NCI-H345 treated with DMSO at 0.1 percent for 48 hours (cell line): ENCODE data around the gene ATXN1.
"Not testable (repeated sequence)": the region's sequence is repeated elsewhere in the genome, so short reads cannot be mapped to it uniquely, and the experiment has no call there.

ENCODE experiments used
- DNase-seq: peaks from one replicate; lab custom pipeline; 2025; ENCODE audit not compliant: unreplicated experiment; lab: John Stamatoyannopoulos, UW

ATXN1 gene

DNA sequence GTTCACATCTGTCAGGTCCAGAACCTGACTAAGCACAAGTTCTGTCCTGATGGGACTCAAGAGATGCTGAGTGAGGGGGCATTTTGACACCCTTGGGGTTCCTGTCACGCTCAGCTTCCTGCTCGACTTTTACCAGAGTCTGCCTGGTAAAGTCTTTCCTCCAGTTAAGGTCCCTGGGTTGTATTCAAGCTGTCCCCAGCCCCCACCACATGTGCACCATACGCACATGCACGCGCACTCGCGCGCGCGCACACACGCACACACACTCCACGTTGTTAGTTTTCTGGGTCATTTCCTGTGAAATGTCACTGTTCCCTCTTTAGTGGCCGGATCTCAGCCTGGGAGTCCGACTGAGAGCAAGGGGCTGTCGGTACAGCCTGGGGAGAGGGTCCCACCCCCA lies 356.8 kb downstream of the ATXN1 start:
- no peak for DNase-seq

DNA sequence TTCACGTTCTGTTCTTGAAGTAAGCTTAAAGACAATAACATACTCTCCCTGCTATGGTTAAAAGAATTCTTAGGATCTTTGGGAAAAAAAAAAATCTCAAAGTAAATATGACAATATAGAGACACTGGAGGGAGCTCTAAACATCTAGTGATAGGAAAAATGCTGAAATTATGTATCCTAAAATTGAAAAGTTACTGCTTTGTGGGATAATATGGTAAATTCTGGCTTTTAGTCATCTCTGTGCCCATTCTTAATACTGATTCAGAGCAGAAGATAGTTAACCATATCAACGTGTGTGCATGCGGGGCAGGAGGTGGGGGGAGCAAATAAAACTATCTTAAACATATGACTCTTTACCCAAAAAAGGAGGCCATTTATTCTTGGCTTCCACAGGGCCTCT lies 357.4 kb downstream of the ATXN1 start:
- no peak for DNase-seq

- no peak for DNase-seq
Observed at GRCh38 chr6:16402581-16402900, 358.7 kb downstream of the ATXN1 start.

- no peak for DNase-seq
Observed at GRCh38 chr6:16400248-16400760, 361.0 kb downstream of the ATXN1 start.

DNA sequence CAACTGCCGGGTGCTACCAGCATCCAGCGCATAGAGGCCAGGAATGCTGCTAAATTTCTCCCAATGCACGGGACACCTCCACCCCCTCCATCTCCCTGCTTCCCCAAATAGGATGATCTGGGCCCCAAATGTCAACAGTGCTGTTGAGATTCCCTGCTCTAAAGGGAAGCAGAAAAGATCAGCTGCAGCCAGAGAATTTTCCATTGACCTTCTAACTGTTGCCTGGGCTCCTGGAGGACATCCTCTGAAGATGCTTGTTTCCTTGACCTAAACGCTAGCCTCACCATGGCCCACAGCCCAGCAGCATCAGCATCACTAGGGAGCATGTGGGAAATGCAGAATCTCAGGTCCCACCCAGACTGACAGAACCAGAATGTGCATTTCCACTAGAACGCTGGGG lies 361.6 kb downstream of the ATXN1 start:
- no peak for DNase-seq

DNA sequence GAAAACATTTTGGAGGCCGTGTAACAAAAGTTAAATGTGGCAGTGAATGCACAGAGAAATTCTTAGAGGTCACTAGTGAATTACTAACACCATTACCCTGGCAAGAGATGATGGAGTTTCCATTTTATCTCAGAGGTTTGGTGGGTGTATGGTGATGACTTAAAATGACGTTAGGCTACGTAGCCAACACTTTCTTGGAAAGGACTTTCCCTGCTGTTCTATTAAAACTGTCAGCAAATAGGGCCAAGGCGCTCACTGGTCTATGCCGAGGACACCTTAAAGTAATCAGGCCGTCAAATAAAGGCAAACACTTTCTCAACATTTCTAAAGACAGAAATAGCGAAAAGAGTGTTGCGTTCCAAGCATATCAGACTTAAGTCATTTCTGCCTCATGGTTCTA lies 362.1 kb downstream of the ATXN1 start:
- DNase-seq = no peak

GRCh38 chr6:16398587-16398986 lies 362.7 kb downstream of the ATXN1 start:
- DNase-seq = no peak

GRCh38 chr6:16397623-16398022 lies 363.6 kb downstream of the ATXN1 start:
- no peak for DNase-seq

GRCh38 chr6:16396497-16397319 lies 364.6 kb downstream of the ATXN1 start:
- DNase-seq = no peak

GRCh38 chr6:16394632-16395031 lies 366.6 kb downstream of the ATXN1 start:
- DNase-seq = no peak

- DNase-seq = no peak
Observed at GRCh38 chr6:16393326-16393725, 367.9 kb downstream of the ATXN1 start.

DNA sequence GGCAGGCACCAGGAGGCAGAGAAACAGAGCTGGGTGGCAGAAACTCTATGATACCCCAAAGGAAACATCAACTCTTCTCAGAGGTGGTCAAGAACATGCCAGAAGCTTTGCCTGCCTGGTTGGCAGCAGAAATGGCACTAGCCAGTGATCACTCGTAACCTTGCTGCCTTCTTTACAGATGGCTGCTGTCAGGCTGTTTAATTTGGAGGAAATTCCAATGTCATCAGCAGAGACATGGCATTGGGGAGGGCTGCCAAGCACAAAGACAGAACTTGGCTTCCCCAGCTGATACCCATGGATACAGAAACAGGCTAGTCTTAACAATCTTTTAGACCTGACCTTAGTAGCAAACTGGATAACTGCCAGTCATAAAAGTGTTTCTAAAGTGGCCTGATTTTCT lies 369.2 kb downstream of the ATXN1 start:
- DNase-seq = no peak

GRCh38 chr6:16391451-16391912 lies 369.8 kb downstream of the ATXN1 start:
- DNase-seq = no peak

DNA sequence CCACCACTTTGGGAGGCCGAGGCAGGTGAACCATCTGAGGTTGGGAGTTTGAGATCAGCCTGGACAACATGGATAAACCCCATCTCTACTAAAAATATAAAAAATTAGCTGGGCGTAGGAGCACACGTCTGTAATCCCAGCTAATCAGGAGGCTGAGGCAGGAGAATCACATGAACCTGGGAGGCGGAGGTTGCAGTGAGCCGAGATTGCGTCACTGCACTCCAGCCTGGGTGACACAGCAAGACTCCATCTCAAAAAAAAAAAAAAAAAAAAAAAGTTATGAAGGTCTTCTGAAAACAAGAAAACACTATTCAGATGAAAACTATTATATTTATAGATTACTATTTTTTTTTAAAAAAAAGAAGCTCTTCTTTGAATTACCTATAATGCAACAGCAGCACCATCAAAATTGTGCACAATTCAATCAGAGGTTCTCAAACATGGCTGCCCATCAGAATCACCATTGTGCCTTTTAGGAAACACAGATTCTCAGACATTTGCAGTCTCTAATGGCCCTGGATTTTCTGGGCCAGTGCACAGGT lies 370.3 kb downstream of the ATXN1 start:
- not testable (repeated sequence) for DNase-seq

DNA sequence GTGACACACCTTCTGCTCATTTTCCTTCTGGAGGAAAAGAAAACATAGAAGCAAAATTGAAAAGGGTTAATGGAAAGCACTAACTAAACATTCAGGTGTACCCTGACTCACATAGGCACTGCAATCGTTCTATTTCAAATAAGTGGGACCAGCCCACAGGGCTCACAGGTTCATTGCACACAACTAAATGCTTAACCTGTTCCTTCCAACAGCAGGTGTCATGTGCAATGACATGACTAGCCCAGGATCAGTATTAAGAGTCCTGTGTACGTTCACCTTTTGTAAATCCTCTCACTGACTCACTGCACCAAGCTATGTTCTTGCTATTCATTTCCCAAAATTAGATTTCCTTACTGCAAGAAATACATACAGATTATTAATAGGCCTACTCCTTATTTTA lies 371.6 kb downstream of the ATXN1 start:
- DNase-seq = no peak

DNA sequence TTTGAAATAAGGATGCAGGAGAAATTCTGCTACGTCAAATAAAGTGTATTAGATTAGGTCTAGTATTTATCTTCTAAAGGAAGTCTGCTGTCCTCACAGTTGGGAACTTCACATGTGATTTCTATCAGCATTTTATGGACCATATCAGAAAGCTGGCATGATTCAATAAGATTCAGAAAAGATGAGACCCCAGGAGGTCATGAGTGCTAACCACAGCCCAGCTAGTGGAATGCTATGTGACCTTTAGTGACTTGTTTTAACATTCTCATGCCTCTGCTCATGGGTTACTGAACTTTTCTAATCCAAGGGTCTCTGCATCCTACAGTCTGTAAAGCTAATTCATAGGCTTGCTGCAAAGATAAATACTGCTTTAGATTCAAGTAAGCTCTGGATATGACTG lies 372.8 kb downstream of the ATXN1 start:
- DNase-seq = no peak

GRCh38 chr6:16386057-16386456 lies 375.2 kb downstream of the ATXN1 start:
- DNase-seq = no peak

DNA sequence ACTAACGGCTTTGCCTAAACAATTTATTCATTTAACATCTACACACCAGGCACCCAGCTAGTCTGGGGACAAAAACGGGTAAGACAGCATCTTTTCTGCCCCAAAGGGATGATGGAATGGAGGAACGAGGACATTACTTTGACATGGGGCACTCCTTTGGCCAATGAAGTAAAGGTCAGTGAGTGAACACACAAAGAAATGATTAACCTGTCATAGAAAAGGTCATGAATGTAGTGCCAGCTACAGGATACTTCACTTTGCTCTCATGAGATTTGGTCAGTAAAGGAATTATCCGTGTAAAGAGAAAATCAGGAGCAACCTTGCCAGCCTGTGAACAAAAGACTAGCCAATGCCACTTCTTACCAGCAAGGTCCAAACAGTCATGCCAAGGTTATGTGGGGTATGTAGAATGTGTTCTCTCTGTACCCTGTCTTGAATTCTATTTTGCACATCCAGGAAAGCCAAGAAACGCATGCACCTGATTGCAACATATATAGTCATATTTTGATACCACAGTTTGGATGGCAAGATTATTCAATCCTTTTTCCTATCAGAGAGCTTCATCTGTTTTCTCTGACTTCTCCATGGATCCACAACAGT lies 377.6 kb downstream of the ATXN1 start:
- DNase-seq = no peak

DNA sequence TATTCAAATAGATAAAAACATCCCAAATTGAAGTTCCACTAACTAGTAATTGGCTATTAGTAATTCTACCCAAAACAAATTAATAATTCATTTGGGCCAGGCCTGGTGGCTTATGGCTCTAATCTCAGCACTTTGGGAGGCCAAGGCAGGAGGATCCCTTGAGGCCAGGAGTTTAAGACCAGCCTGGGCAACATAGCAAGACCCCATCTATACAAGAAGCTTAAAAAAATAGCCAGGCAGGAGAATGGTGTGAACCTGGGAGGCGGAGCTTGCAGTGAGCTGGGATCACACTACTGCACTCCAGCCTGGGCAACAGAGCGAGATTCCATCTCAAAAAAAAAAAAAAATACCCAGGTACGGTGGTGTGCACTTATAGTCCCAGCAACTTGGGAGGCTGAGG lies 379.3 kb downstream of the ATXN1 start:
- not testable (repeated sequence) for DNase-seq

DNA sequence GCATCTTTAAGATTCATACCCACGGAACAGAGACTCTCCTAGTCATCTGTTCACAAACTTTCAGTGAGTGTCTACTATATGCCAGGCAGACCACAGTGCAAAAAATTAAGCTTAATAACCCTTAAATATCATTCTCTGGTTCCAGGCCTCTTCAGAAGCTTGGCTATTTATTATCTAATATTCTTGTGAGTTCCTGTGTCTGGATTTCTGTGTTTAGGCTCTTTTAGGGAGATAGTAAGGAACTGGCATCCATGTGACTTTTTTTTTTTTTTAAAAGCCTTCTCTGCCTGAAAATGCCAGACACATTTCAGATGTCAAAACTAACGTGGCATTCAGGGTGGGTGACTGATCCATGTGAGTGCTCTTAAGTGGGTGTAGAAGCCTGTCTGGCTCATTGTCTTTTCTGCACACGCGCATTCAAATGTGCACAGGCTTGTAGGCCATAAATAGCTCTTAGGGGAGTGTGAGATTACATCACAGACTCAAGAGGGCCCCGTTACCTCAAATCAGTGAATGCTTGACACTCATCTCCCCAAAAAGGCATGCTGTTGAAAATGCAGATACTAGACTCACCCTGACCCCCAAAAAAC lies 380.9 kb downstream of the ATXN1 start:
- DNase-seq = no peak

DNA sequence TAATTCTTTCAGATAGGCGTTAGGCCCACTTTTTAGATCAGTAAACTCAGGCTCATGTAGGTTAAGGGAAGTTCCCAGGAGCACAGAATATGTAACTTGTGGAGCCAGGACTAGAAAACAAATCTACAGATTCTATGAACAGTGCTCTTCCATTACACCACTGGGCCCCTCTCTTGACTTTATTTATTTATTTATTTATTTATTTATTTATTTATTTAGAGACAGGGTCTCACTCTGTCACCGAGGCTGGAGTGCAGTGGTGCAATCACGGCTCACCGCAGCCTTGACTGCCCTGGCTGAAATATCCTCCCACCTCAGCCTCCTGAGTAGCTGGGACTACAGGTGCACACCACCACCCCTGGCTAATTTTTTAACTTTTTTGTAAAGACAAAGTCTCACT lies 382.9 kb downstream of the ATXN1 start:
- DNase-seq = not testable (repeated sequence)

DNA sequence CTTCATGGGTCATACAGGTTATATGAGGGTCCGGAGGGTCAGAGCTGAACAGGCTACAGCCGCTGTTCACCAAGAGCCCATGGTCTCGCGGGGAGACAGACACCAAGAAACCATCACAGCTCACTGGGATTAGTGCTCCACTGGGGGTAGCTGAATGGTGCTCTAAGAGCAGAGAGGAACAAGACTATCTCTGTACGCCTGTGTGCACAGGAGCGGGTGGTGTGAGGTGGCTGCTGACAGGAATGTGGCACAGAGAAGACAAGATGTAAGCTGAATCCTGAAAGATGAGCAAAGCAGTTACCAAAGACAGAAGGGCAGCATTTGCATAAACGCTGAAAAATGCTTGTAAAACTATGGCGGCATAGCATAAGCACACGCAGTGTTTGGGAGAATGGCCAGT lies 383.8 kb downstream of the ATXN1 start:
- DNase-seq = no peak
